ENCODE results near the gene WT1. TPM values are rescaled to one million over a fixed set of nuclear protein-coding genes. Genes with fewer than 3 reads are reported as not detected.

Gene WT1
- polyA plus RNA-seq, 10 donors, result 0.07 to 1.3 (median 0.21) TPM; not detected in 5

GRCh38 chr11:32438866-32439489 is 3.6 kb upstream of the WT1 start:
- DNase-seq, result peak in 1 of 3 donors; percentile 50

- no peak for DNase-seq
These were observed 3.1 kb upstream of the WT1 start for GRCh38 chr11:32438346-32438865.

GRCh38 chr11:32437495-32438345 is 2.4 kb upstream of the WT1 start:
- DNase-seq, result peak in 1 of 3 donors; percentile 48

GRCh38 chr11:32436751-32437494 is 1.6 kb upstream of the WT1 start:
- peak in 1 of 3 donors; percentile 38 for DNase-seq

GRCh38 chr11:32435942-32436750 is 807 bp upstream of the WT1 start:
- peak in 1 of 3 donors; percentile 41 for DNase-seq

- DNase-seq, result peak in 1 of 3 donors; percentile 31
These were observed 223 bp downstream of the WT1 start for GRCh38 chr11:32435152-32435480.

GRCh38 chr11:32434356-32435151 is 785 bp downstream of the WT1 start:
- peak in 1 of 3 donors; percentile 31 for DNase-seq

GRCh38 chr11:32433914-32434355 is 1.4 kb downstream of the WT1 start:
- peak in 1 of 3 donors; percentile 31 for DNase-seq

GRCh38 chr11:32433101-32433913 is 2.0 kb downstream of the WT1 start:
- DNase-seq, result peak in 1 of 3 donors; percentile 36

GRCh38 chr11:32432565-32432964 is 2.8 kb downstream of the WT1 start:
- no peak for DNase-seq

GRCh38 chr11:32430568-32431381 is 4.6 kb downstream of the WT1 start:
- DNase-seq, result no peak

- DNase-seq, result no peak
These were observed 5.9 kb downstream of the WT1 start for GRCh38 chr11:32429477-32429876.

GRCh38 chr11:32428665-32429303 is 6.6 kb downstream of the WT1 start:
- no peak for DNase-seq

- DNase-seq, result no peak
These were observed 7.2 kb downstream of the WT1 start for GRCh38 chr11:32427935-32428664.

- DNase-seq, result no peak
These were observed 7.8 kb downstream of the WT1 start for GRCh38 chr11:32427616-32427934.

- DNase-seq, result peak in 1 of 3 donors; percentile 65
These were observed 8.3 kb downstream of the WT1 start for GRCh38 chr11:32426819-32427615.

GRCh38 chr11:32426192-32426591 is 9.1 kb downstream of the WT1 start:
- DNase-seq, result no peak

All from muscle of back (tissue), 11 donors.